Measurements from ENCODE around the gene NAV2. TPM values are rescaled to one million over a fixed set of nuclear protein-coding genes. Genes with fewer than 3 reads are reported as not detected.

NAV2 gene
- total RNA-seq, 3 donors from 2014 or later, result 21.9 to 65.9 (median 30.9) TPM

DNA sequence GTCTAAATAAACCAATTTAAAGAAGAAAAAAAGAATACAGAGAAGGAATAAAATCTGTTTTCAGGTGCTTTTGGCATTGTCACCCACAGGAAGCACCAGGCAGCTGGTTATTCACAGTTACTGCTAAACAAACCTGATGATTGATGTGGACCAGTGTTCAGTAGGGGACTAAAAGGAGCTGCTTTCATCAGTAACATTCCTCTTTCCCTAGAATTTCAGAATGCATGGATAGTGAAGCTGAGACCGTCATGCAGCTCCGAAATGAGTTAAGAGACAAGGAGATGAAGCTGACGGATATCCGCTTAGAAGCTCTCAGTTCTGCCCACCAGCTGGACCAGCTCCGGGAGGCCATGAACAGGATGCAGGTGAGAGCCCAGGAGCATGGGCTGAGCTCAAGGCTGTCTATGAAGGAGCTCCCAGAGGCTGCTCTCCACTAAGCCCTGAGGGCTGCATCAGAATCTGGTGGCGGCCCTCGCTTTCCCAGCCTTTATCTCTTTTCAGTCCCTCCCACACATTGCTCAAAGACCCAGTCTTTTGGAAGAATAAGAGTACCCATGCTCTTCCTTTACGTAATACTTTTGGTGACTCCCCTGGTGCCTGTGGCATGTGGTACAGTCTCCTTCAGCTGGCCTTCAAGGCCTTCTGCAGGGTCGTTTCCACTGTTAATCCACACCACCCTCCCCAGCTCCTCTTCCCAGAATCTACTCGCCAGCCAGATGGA lies 378.2 kb downstream of the NAV2 start:
- ATAC-seq (no peak), DNase-seq (no peak)
- intact Hi-C loops (cut with DNase I, micrococcal nuclease), result no loop called here
- Histone ChIP-seq H3K36me3 (ENCODE audit: low read depth) (no peaks in the 10 kb centered on the region), H3K9me3 (no peaks in the 10 kb centered on the region), H3K4me1 (ENCODE audit: low read depth) (no peaks in the 10 kb centered on the region), H3K4me3 (no peak overlapping the region)
- TF ChIP-seq, protein P1, sequence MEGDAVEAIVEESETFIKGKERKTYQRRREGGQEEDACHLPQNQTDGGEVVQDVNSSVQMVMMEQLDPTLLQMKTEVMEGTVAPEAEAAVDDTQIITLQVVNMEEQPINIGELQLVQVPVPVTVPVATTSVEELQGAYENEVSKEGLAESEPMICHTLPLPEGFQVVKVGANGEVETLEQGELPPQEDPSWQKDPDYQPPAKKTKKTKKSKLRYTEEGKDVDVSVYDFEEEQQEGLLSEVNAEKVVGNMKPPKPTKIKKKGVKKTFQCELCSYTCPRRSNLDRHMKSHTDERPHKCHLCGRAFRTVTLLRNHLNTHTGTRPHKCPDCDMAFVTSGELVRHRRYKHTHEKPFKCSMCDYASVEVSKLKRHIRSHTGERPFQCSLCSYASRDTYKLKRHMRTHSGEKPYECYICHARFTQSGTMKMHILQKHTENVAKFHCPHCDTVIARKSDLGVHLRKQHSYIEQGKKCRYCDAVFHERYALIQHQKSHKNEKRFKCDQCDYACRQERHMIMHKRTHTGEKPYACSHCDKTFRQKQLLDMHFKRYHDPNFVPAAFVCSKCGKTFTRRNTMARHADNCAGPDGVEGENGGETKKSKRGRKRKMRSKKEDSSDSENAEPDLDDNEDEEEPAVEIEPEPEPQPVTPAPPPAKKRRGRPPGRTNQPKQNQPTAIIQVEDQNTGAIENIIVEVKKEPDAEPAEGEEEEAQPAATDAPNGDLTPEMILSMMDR (IDR thresholded peaks at IDR 0.05), result no peak

DNA sequence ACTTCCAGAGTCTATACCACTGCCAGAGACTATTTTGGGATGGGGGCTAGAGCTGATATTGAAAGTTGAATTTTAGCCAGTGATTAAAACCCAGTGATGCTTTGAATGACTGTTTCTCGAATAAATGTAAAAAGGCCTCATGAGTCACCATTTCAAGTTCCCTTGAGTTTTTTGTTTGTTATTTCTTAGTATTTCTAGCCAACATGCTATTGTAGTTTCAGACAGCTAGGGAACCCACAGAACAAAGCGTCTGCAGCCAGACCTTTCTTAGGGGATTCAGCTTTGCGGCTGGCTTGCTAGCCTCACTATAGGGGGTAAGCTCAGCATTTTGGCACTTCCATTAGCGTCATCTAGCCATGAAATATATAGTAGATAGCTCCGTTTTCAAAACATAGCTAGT lies 381.1 kb downstream of the NAV2 start:
- Histone ChIP-seq H3K36me3 (ENCODE audit: low read depth) (no peaks in the 10 kb centered on the region), H3K9me3 (no peaks in the 10 kb centered on the region), H3K4me3 (no peak overlapping the region), H3K4me1 (ENCODE audit: low read depth) (no peaks in the 10 kb centered on the region)
- DNase-seq (no peak), ATAC-seq (no peak)
- intact Hi-C loops (cut with DNase I, micrococcal nuclease), result no loop called here
- TF ChIP-seq, protein P1 (IDR thresholded peaks at IDR 0.05), result no peak

DNA sequence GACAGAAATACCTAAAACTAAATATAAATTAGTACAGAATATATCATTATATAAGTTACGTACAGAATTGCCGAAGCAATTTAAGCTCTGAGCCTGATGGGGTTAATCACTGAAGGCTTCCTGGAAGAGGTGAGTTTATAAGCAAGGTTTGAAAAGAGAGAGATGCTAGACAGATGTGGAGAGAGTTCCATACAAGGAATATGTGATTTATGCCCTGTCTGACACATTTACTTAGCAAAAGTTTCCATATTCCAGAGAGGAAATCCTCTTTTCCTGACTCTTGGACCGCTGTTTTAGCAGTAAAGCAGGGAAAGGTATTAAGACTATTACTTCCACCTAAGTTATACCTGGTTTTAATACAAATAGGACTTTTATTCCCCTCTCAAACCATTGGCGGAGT lies 382.6 kb downstream of the NAV2 start:
- intact Hi-C loops (cut with DNase I, micrococcal nuclease), result no loop called here
- TF ChIP-seq, protein P1 (IDR thresholded peaks at IDR 0.05), result no peak
- no peaks in the 10 kb centered on the region for H3K9me3 ChIP-seq
- no peaks in the 10 kb centered on the region for H3K36me3 ChIP-seq (ENCODE audit: low read depth)
- ATAC-seq (no peak), DNase-seq (no peak)
- no peaks in the 10 kb centered on the region for H3K4me1 ChIP-seq (ENCODE audit: low read depth)
- H3K4me3 ChIP-seq, result no peak overlapping the region

DNA sequence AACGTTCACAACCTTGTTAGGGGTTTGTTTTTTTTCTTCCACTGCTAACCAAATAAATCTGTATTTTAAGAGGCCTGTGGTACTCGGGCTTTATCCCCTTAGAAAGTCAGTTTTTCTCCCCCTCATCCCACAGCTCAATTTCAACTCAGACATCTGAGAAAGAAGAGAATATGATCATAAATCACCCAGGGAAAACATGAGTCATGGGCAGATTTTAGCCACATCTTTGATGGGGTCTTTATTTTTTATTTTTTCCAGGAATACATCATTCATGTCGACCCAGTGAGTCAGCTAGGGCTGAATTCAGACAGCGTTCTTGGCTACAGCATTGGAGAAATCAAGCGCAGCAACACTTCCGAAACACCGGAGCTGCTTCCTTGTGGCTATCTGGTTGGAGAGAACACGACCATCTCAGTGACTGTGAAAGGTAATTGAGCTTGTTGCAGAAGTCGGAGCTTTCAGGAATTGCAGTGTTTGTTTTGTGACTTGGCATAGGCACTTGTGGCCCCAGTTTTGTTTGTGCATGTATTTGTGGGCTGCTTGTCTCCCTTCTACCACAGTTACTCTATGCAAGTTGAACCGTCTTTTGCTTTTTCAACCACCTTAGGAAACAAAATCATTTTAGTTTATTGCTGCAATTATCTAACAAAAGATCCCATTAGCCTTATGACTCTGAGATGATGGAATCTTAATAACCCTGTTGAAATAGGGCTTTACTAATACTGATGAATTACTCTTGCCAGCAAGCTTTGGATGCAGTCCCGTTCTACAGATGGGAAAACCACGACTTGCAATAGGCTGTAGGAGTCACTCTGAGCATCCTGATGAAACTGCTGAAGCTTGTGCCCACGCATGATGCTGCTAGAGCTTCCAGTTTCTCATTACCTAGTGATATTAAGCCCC lies 384.9 kb downstream of the NAV2 start:
- TF ChIP-seq, protein P1 (IDR thresholded peaks at IDR 0.05), result no peak
- ATAC-seq, result no peak
- no peaks in the 10 kb centered on the region for H3K36me3 ChIP-seq (ENCODE audit: low read depth)
- intact Hi-C loops (cut with DNase I, micrococcal nuclease), result no loop called here
- no peaks in the 10 kb centered on the region for H3K9me3 ChIP-seq
- no peak overlapping the region for H3K4me3 ChIP-seq
- no peaks in the 10 kb centered on the region for H3K4me1 ChIP-seq (ENCODE audit: low read depth)
- DNase-seq, result no peak

DNA sequence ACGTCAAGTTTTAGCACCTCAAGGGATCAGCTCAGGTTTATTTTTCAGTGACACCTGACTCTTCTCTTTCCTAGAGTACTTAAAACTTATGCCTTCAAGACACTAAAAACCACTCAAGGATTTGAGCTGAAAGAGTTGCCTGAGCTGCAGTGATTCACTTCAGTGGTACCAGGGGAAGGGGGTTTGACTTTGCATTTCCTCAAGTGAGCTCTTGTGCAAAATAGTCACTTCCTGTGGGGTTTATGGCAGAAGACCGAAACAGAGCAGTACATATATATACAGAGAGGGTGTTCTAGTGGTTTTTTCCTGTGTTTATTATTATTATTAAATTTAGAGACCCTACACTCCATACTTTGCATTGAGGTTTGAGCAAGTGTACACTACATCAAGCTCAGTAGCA lies 386.9 kb downstream of the NAV2 start:
- no peak for DNase-seq
- H3K36me3 ChIP-seq (ENCODE audit: low read depth), result no peaks in the 10 kb centered on the region
- no peak overlapping the region for H3K4me3 ChIP-seq
- no peak for ATAC-seq
- no peaks in the 10 kb centered on the region for H3K4me1 ChIP-seq (ENCODE audit: low read depth)
- TF ChIP-seq, protein P1 (IDR thresholded peaks at IDR 0.05), result no peak
- no peaks in the 10 kb centered on the region for H3K9me3 ChIP-seq
- intact Hi-C loops (cut with DNase I, micrococcal nuclease), result no loop called here

Measured in mucosa of descending colon (tissue), 3 donors.